SK-N-DZ (cell line): ENCODE results near the gene RAB22A.
A peak's percentile ranks its signal among the peaks of the same experiment; 100 is the strongest.

Experiments
- DNase-seq: peaks from one replicate; pipeline ENCODE4 v3.0.0-alpha.2; 2015; ENCODE audit warnings: low spot score

The RAB22A gene

GRCh38 chr20:58300321-58300720 lies 9.2 kb upstream of the RAB22A start:
- DNase-seq = no peak

DNA sequence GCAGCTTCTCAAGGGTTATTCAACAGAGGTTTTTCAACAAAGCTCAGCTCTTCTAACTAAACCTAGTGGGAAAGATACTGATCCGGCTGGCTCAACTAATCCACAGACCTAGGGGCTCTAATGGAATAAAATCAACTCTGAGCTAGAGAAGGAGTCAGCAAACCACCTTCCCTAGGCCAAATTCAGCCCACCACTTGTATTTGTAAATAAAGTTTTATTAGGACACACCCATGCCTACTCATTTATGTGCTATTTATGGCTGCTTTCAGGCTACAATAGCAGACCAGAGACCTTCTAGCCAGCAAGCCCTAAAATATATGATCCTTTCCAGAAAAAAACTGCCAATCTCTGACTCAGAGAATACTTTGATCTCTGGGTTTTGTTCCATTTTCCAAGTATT lies 6.0 kb upstream of the RAB22A start:
- no peak for DNase-seq

DNA sequence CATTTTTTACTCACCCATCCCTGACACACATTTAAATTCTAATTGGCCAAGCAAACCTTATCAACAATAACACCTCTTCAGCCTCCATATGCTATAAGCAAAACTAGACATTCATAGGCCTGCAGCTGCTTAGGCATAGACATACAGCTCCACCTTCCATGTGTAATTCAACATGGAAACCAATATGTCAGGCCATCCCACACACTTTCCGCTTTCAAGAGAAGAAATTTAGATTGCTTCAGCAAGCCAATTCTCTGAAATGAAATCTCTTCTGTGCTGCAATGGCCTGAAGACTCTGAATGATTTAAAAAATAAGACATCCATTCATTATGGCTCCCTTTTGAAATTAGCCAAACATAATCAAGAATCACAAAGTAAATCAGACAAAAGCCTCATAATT lies 4.5 kb upstream of the RAB22A start:
- DNase-seq = no peak

- no peak for DNase-seq
Measured at GRCh38 chr20:58306421-58307261, 2.9 kb upstream of the RAB22A start.

DNA sequence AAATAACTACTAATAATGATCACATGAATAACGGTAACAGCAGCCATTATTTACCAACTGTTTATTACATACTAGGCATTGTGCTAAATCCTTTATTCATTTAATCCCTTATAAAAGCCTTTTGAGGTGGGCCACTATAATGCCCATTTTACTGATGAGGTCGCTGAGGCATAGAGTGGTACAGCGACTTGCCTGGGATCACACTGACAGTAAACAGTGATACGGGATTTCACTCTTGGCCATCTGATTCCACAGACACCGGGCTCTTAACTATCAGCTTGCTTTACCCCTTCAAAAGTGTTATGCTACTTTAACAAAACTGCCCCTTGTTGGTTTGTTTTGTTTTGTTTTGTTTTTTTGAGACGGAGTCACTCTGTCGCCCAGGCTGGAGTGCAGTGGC lies 2.2 kb upstream of the RAB22A start:
- DNase-seq = no peak

- DNase-seq = no peak
Measured at GRCh38 chr20:58308290-58308679, 1.2 kb upstream of the RAB22A start.

- peak; percentile 29 for DNase-seq
Measured at GRCh38 chr20:58308680-58309527, 611 bp upstream of the RAB22A start.

GRCh38 chr20:58310291-58310782 lies 822 bp downstream of the RAB22A start:
- no peak for DNase-seq

GRCh38 chr20:58312836-58313235 lies 3.3 kb downstream of the RAB22A start:
- DNase-seq = no peak

GRCh38 chr20:58313396-58313795 lies 3.9 kb downstream of the RAB22A start:
- DNase-seq = no peak

- no peak for DNase-seq
Measured at GRCh38 chr20:58321205-58321604, 11.7 kb downstream of the RAB22A start.

- no peak for DNase-seq
Measured at GRCh38 chr20:58322083-58322482, 12.6 kb downstream of the RAB22A start.

DNA sequence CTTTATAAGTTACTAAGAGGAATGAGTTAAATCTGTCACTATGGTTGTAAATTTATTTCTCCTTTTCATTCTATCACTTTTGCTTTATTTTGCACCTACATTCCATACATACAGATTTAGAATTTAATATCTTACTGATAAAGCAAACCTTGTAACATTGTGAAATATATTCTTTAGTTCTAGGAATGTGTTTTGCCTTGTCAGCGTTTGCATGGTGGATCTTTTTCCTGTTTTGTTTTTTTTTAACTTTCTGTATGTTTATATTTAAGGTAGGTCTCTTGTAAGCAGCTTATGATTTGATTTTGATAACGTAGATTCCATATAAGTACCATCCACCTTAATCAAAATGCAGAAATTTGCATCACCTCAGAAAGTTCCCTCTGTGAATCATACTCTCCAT lies 16.4 kb downstream of the RAB22A start:
- DNase-seq = no peak

GRCh38 chr20:58327211-58327610 lies 17.7 kb downstream of the RAB22A start:
- no peak for DNase-seq

GRCh38 chr20:58328836-58329235 lies 19.3 kb downstream of the RAB22A start:
- DNase-seq = no peak

GRCh38 chr20:58329711-58330110 lies 20.2 kb downstream of the RAB22A start:
- DNase-seq = no peak

GRCh38 chr20:58330249-58330648 lies 20.7 kb downstream of the RAB22A start:
- DNase-seq = no peak

DNA sequence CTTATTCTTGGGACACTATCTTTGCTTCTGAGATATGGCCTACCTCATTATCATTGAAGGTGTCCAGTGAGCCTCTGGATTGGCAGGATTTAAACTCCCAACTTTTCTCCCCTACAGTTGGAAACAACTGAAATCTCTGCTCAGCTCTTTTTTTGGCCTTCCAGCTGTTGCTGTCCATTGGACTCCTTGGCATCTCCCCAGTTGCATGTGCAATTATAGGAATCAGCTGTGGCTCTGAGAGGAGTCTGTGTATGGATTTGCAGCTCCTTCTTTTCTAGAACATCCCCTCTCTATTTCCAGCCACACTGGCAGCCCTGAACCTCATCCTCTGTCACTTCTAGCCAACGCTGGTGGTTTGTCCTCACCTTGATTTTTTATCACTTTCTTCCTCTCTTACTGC lies 21.2 kb downstream of the RAB22A start:
- no peak for DNase-seq

GRCh38 chr20:58331961-58332551 lies 22.5 kb downstream of the RAB22A start:
- DNase-seq = no peak

DNA sequence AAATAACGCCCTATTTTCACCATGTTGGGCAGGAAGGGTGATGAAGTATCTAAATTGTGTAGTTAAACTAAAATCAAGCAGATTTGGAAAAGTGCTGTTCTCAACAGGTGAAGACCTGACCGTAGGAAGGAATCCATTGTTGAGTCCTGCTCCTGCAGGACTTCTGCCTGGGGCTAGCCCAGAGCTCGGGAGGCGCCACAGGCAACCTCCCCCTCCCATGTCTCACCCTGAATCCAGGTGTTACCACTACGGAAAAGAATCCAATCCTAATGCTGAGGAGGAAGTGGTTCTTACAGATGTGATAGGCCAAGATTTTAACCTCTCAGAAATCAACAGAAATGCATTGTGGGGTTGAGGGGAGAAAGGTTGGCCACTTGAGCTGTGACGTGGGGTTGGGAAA lies 30.2 kb downstream of the RAB22A start:
- no peak for DNase-seq

- no peak for DNase-seq
Measured at GRCh38 chr20:58340151-58340550, 30.6 kb downstream of the RAB22A start.

DNA sequence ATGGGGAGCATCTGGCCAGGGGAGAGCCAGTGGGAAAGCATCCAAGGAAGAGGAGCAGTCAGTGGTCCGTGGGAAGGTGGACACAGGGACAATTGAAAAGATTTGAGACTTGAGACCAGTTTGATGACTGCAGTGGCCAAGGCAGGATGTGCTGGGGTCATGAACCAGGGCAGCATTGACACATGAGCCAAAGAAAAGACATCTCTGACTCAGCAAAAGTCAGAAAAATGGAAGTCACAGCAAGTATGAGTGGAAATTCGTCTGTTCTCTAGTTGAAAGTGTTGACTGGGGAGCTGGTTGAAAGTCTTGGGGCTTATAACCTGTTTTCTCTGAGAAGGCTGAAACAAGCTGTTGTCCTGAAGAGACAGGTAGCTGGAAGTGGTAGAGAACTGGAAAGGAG lies 31.3 kb downstream of the RAB22A start:
- no peak for DNase-seq
